A673 (cell line): ENCODE measurements around the gene HOOK2. TPM values are rescaled to one million over a fixed set of nuclear protein-coding genes. Genes with fewer than 3 reads are reported as not detected.
A peak's percentile ranks its signal among the peaks of the same experiment; 100 is the strongest.

Experiments
- BruUV-seq: library from RNA; stranded (reverse); fragments of 400-500 nt; replicated peaks from 2 replicates; lab custom pipeline; 2021; lab: Mats Ljungman, UMichigan
- CTCF ChIA-PET: fragments of 300-600 bp; sonication (Branson Sonifier 250); formaldehyde crosslinking; loops from one replicate; lab custom pipeline; 2022; ENCODE audit warnings: antibody characterized with exemption; lab: Charles Lee
- POLR2A ChIA-PET: fragments of 300-600 bp; sonication (Branson Sonifier 250); formaldehyde crosslinking; loops from one replicate; lab custom pipeline; 2022; ENCODE audit warnings: antibody characterized with exemption; ENCODE audit not compliant: low non-redundant PET; lab: Charles Lee
- DNase-seq: peaks from one replicate; pipeline ENCODE4 v3.0.0-alpha.2; 2015; ENCODE audit warnings: low spot score
- H3K27ac ChIP-seq: fragments of 200-600 bp; sonication (generic); 2 replicates; pipeline ENCODE4 v1.5.1; 2016; ENCODE audit warnings: mixed run types, low read depth, mild to moderate bottlenecking, mixed read lengths, antibody characterized with exemption, low read length; ENCODE audit not compliant: poor library complexity, severe bottlenecking
- H3K27me3 ChIP-seq: fragments of 200-600 bp; sonication (generic); replicated peaks from 2 replicates; pipeline ENCODE4 v1.6.1; 2017; ENCODE audit warnings: mixed run types, low read depth, mild to moderate bottlenecking, mixed read lengths, antibody characterized with exemption, low read length; ENCODE audit not compliant: insufficient read depth, poor library complexity
- H3K36me3 ChIP-seq: fragments of 200-600 bp; sonication (generic); 2 replicates; pipeline ENCODE4 v1.6.1; 2016; ENCODE audit warnings: mixed run types, mild to moderate bottlenecking, mixed read lengths, antibody characterized with exemption, low read length; ENCODE audit not compliant: insufficient read depth, poor library complexity, severe bottlenecking
- H3K4me1 ChIP-seq: fragments of 200-600 bp; sonication (generic); 2 replicates; pipeline ENCODE4 v1.6.1; 2017; ENCODE audit warnings: mixed run types, mild to moderate bottlenecking, mixed read lengths, antibody characterized with exemption, low read length; ENCODE audit not compliant: insufficient read depth, poor library complexity, severe bottlenecking
- H3K4me3 ChIP-seq: fragments of 200-600 bp; sonication (generic); 2 replicates; pipeline ENCODE4 v1.5.1; 2016; ENCODE audit warnings: low read depth, mixed run types, mild to moderate bottlenecking, mixed read lengths, low read length; ENCODE audit not compliant: poor library complexity, severe bottlenecking
- H3K9me3 ChIP-seq: fragments of 200-600 bp; sonication (generic); 2 replicates; pipeline ENCODE4 v1.6.1; 2016; ENCODE audit warnings: mixed run types, low read depth, mild to moderate bottlenecking, mixed read lengths, antibody characterized with exemption, low read length; ENCODE audit not compliant: poor library complexity, severe bottlenecking
- EZH2 ChIP-seq: fragments of 200-600 bp; sonication (generic); IDR thresholded peaks from 2 replicates; pipeline ENCODE4 v1.6.1; 2017; ENCODE audit warnings: borderline replicate concordance, low read depth, mild to moderate bottlenecking, mixed read lengths, antibody characterized with exemption, low read length; ENCODE audit not compliant: poor library complexity, severe bottlenecking
- intact Hi-C: fragments of 100-400 bp; cut with micrococcal nuclease; formaldehyde crosslinking; loops from one replicate; pipeline ENCODE4 v1.10.0; 2022; ENCODE audit not compliant: unreplicated experiment
- total RNA-seq: library from RNA; stranded (reverse); gene quantifications from 2 replicates; pipeline ENCODE4 v1.2.3, GENCODE V29; 2021
- TF ChIP-seq, protein P1 (sequence below): fragments of 300-800, 200-600 bp; sonication (generic); conservative IDR thresholded peaks from 2 replicates; pipeline ENCODE4 v1.5.1; 2017; ENCODE audit warnings: low read depth, mild to moderate bottlenecking, antibody characterized with exemption, low read length, moderate library complexity, mixed read lengths

HOOK2 gene
- total RNA-seq, 1 experiment from 2014 or later = 25.8 TPM

DNA sequence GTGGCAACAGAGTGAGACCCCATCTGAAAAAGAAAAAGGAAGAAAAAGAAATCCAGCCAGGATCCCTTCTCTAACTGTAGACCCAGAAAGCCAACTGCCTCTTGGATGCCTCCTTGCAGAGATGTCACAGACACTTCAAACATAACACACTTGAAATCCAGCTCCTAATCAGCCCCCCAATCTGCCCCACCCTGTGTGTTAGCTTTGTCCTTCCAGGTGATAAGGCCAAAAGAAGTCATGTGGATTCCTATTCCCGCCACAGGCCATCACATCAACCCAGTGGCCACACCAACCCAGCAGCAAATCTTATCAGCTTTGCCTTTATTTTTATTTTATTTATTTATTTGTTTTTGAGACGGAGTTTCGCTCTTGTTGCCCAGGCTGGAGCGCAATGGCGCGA is 15.7 kb downstream of the HOOK2 start:
- BruUV-seq = no TSS peak
- H3K4me3 ChIP-seq = no peak overlapping the region
- H3K9me3 ChIP-seq = no peaks in the 10 kb centered on the region
- H3K27me3 ChIP-seq = no peaks in the 10 kb centered on the region
- TF ChIP-seq EZH2 = no peak
- TF ChIP-seq, protein P1, sequence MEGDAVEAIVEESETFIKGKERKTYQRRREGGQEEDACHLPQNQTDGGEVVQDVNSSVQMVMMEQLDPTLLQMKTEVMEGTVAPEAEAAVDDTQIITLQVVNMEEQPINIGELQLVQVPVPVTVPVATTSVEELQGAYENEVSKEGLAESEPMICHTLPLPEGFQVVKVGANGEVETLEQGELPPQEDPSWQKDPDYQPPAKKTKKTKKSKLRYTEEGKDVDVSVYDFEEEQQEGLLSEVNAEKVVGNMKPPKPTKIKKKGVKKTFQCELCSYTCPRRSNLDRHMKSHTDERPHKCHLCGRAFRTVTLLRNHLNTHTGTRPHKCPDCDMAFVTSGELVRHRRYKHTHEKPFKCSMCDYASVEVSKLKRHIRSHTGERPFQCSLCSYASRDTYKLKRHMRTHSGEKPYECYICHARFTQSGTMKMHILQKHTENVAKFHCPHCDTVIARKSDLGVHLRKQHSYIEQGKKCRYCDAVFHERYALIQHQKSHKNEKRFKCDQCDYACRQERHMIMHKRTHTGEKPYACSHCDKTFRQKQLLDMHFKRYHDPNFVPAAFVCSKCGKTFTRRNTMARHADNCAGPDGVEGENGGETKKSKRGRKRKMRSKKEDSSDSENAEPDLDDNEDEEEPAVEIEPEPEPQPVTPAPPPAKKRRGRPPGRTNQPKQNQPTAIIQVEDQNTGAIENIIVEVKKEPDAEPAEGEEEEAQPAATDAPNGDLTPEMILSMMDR = no peak
- no peak for DNase-seq
- H3K36me3 ChIP-seq = no peaks in the 10 kb centered on the region
- ChIA-PET POLR2A (interaction anchor here (0.6 to 0.8 kb wide), 2 partner anchors 32 to 38 kb away, joined by 3 to 24 read pairs; partner anchors contain the start of gene JUNB), CTCF (interaction anchor here (0.9 to 1.2 kb wide), 2 partner anchors 22 to 39 kb away, joined by 4 to 6 read pairs; partner anchors contain the start of gene GET3)
- H3K4me1 ChIP-seq = no peaks in the 10 kb centered on the region
- intact Hi-C loops = no loop called here
- H3K27ac ChIP-seq = no peak overlapping the region

DNA sequence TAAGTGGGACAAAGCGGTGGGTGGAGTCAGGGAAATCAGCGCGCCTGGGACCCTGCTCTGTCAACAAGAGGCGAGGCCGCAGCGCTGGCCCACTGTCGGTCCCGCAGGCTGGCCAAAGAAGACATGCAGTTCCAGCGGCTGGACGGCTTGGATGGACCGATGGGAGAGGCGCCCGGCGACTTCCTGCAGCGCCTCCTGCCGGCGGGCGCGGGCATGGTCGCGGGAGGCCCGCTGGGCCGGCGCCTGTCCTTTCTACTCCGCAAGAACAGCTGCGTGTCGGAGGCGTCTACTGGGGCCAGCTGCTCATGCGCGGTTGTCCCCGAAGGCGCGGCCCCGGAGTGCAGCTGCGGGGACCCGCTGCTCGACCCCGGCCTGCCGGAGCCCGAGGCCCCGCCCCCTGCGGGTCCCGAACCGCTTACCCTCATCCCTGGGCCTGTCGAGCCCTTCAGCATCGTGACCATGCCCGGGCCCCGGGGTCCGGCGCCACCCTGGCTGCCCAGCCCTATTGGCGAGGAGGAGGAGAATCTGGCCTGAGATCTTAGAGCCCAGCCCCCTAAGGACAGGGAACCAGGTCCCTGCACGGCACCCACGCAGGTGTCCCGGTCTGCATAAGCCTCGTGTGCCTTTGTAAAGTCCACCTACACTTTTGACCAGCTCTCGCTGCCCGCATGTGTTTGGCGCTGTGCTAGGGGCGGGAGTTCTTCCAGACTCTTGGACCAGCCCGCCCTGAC is 17.6 kb downstream of the HOOK2 start:
- no peak overlapping the region for H3K27ac ChIP-seq
- H3K4me1 ChIP-seq = no peaks in the 10 kb centered on the region
- peak; percentile 83 for DNase-seq
- POLR2A ChIA-PET = no interaction called here
- H3K27me3 ChIP-seq = no peaks in the 10 kb centered on the region
- H3K9me3 ChIP-seq = no peaks in the 10 kb centered on the region
- no TSS peak for BruUV-seq
- H3K4me3 ChIP-seq = peak overlapping the region; percentile 36
- H3K36me3 ChIP-seq = no peaks in the 10 kb centered on the region
- intact Hi-C loops = no loop called here
- TF ChIP-seq, protein P1 = peak; percentile 95
- TF ChIP-seq EZH2 = no peak
- CTCF ChIA-PET = interaction anchor here (0.5 to 1.4 kb wide), 10 partner anchors 8 to 943 kb away, joined by 3 to 19 read pairs (median 5); partner anchors contain the start of genes GET3, PRDX2 and THSD8

DNA sequence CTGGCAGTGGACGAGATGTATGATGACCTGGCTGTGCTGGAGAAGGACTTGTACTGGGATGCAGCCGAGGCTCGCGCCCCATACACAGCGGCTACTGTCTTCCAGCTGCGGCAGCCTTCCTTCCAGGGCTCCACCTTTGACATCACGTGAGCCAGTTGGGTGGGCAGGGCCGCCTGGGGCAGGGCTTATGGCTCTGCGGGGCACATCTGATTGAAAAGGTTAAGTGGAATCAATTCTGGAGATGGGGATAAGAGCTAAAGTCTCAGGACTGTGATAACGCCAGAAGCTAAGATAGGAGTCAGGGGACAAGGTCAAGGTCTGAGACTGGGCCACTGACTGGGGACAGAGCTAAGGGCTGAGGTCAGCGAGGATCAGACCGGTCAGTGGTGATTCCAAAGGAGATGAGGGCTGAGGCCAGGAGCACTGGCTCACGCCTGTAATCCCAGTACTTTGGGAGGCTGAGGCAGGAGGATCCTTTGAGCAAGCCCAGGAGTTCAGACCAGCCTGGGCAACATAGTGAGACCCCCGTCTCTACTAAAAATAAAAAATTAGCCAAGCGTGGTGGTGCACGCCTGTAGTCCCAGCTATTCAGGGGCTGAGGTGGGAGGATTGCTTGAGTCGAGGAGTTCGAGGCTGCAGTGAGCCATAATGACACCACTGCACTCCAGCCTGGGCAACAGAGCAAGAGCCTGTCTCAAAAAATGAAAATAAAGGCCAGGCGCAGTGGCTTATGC is 19.0 kb downstream of the HOOK2 start:
- no TSS peak for BruUV-seq
- H3K27ac ChIP-seq = no peak overlapping the region
- DNase-seq = no peak
- no peaks in the 10 kb centered on the region for H3K9me3 ChIP-seq
- H3K4me1 ChIP-seq = no peaks in the 10 kb centered on the region
- intact Hi-C loops = no loop called here
- no peak overlapping the region for H3K4me3 ChIP-seq
- H3K27me3 ChIP-seq = peaks cover 8% of the 10 kb centered on the region
- H3K36me3 ChIP-seq = no peaks in the 10 kb centered on the region
- ChIA-PET CTCF (interaction anchor here (1.5 kb wide), 1 partner anchor 10 kb away, joined by 3 read pairs; no protein-coding TSS in a partner anchor), POLR2A (no interaction called here)
- TF ChIP-seq, protein P1 = no peak
- TF ChIP-seq EZH2 = no peak
